ENCODE results near the gene NYAP1. TPM values are rescaled to one million over a fixed set of nuclear protein-coding genes. Genes with fewer than 3 reads are reported as not detected.
A peak's percentile ranks its signal among the peaks of the same experiment; 100 is the strongest.

The NYAP1 gene
- polyA plus RNA-seq, 1 donor (not counting 4 experiments of a cell fraction or from before 2014, with no cell fraction given) = 0.16 TPM

DNA sequence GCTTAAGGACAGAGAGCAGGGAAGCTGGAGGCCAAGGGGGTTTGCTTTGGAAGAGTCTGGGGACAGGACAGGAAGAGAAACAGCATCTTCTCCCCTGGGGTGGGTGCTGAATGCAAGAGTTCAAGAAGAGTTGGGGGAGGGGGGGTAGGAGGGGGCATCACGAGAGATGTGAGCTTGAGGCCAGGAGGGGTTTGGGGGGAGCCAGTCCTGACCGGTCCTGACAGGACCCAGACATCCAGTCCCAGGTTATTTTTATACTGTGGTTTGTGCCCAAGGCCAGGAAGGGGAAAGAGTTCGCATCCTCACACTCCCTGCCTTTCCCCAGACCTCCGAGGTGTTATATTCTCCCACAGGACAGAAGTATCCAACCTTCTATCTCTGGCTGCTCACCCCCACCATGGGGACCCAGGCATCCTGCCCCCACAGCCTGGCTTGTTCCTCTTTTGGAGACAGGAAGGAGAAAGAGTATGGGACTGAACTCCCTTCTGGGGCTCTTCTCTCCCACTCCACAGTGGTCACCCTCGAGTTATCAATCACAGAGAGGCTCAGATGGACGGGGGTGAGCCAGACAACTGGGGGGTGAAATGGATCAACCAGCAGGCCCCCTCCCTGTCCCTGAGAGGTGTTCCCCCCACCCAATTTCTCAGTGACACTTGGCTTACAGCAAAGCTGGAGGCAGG, 7.5 kb upstream of the NYAP1 start:
- TF ChIP-seq, protein P1, sequence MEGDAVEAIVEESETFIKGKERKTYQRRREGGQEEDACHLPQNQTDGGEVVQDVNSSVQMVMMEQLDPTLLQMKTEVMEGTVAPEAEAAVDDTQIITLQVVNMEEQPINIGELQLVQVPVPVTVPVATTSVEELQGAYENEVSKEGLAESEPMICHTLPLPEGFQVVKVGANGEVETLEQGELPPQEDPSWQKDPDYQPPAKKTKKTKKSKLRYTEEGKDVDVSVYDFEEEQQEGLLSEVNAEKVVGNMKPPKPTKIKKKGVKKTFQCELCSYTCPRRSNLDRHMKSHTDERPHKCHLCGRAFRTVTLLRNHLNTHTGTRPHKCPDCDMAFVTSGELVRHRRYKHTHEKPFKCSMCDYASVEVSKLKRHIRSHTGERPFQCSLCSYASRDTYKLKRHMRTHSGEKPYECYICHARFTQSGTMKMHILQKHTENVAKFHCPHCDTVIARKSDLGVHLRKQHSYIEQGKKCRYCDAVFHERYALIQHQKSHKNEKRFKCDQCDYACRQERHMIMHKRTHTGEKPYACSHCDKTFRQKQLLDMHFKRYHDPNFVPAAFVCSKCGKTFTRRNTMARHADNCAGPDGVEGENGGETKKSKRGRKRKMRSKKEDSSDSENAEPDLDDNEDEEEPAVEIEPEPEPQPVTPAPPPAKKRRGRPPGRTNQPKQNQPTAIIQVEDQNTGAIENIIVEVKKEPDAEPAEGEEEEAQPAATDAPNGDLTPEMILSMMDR (optimal IDR thresholded peaks at IDR 0.05 in 1 of 3, IDR thresholded peaks at IDR 0.05 in 1 of 3, conservative IDR thresholded peaks at IDR 0.05 in 1 of 3; ENCODE audit: extremely low read depth in 1 of 3, insufficient read depth in 2 of 3, low read length in 3 of 3) = no peak
- TF ChIP-seq EZH2 (IDR thresholded peaks at IDR 0.05; ENCODE audit: low read length) = no peak
- Histone ChIP-seq H3K79me2 (ENCODE audit: control insufficient read depth, insufficient read depth, low read length) (peaks cover 33% of the 10 kb centered on the region), H3K4me3 (ENCODE audit: control insufficient read depth in 2 of 3, extremely low read depth in 1 of 3, insufficient read depth in 2 of 3, low read depth in 1 of 3, low read length in 3 of 3) (peak overlapping the region in 2 of 3 experiments; percentile 84 to 93), H3K27ac (ENCODE audit: control insufficient read depth, insufficient read depth, low read length) (no peak overlapping the region), H3K9me1 (ENCODE audit: control insufficient read depth, extremely low read depth, insufficient read depth, low read length) (no peaks in the 10 kb centered on the region), H4K20me1 (ENCODE audit: control insufficient read depth, extremely low read depth, insufficient read depth, low read length) (no peaks in the 10 kb centered on the region), H3K27me3 (ENCODE audit: control insufficient read depth, extremely low read depth, insufficient read depth, low read length) (no peaks in the 10 kb centered on the region), H3K9me3 (ENCODE audit: control insufficient read depth, low read depth, low read length) (no peaks in the 10 kb centered on the region), H3K36me3 (ENCODE audit: control insufficient read depth in 2 of 2, extremely low read depth in 1 of 2, insufficient read depth in 2 of 2, low read length in 2 of 2) (peaks cover 0 to 6% of the 10 kb centered on the region in 2 experiments), H3K4me1 (ENCODE audit: control insufficient read depth, extremely low read depth, insufficient read depth, low read length) (peaks cover 33% of the 10 kb centered on the region), H2AFZ (ENCODE audit: control insufficient read depth, low read length) (no peak overlapping the region), H3K9ac (ENCODE audit: control insufficient read depth, extremely low read depth, insufficient read depth, low read length) (peak overlapping the region; percentile 28), H3K4me2 (ENCODE audit: control insufficient read depth, extremely low read depth, insufficient read depth, low read depth, low read length) (peak overlapping the region; percentile 81)
- dilution Hi-C loops (cut with MboI; ENCODE audit: extremely low pct_ligation_motif_present, low sequenced_read_pairs) = no loop called here
- FAIRE-seq (no peak), DNase-seq (ENCODE audit: low read depth, low spot score) (no peak)

DNA sequence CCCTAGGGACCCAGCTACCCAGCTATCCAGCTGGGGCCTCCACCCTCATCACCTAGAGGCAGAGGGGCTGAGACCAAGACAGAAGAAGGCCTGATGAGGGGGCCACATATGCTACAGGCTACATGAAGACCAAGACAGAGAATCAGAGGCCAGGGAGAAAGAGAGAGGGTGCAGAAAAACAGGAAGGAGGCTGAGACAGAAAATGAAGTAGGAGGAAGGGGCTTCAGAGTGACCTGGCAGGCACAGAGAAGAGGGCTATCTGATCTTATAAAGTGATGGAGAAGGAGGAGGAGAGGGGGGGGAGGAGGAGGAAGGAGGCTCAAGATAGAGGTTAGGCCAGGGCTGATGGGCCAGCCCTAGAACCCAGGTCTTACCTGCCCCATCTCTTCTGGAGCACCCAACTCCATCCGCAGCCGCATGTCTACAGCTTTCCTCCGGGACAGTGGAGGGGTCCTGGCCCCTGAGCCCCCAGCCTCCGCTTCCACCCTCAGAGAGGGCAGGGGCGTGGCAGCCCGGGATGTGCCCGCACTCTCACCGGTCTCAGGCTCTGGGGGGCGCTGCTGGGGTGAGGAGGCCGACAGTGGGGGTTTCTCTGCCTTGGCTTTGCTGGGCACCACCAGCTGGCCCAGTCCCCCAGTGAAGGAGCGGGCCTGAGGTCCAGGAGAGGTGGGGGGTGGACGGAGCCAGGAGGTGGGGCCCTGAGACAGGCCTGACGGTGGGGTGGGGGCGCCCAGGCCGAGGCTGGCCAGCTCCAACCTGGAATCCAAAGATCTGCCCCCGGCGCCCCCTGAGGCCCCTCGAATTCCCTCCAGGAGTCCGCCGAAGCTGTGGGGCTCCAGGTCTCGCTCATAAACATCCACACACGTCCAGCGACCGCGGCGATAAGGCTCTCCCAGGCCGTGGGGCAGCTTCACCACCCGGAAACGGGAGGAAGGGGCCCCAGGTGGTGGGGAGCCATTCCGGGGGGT, 6.5 kb upstream of the NYAP1 start:
- no peaks in the 10 kb centered on the region for H3K9me3 ChIP-seq (ENCODE audit: control insufficient read depth, low read depth, low read length)
- no peaks in the 10 kb centered on the region for H3K9me1 ChIP-seq (ENCODE audit: control insufficient read depth, extremely low read depth, insufficient read depth, low read length)
- FAIRE-seq = no peak
- DNase-seq (ENCODE audit: low read depth, low spot score) = no peak
- H3K27me3 ChIP-seq (ENCODE audit: control insufficient read depth, extremely low read depth, insufficient read depth, low read length) = no peaks in the 10 kb centered on the region
- H4K20me1 ChIP-seq (ENCODE audit: control insufficient read depth, extremely low read depth, insufficient read depth, low read length) = no peaks in the 10 kb centered on the region
- TF ChIP-seq, protein P1 (optimal IDR thresholded peaks at IDR 0.05 in 1 of 3, IDR thresholded peaks at IDR 0.05 in 1 of 3, conservative IDR thresholded peaks at IDR 0.05 in 1 of 3; ENCODE audit: extremely low read depth in 1 of 3, insufficient read depth in 2 of 3, low read length in 3 of 3) = peak; percentile 42 to 62 (median 61)
- TF ChIP-seq EZH2 (IDR thresholded peaks at IDR 0.05; ENCODE audit: low read length) = no peak
- H3K79me2 ChIP-seq (ENCODE audit: control insufficient read depth, insufficient read depth, low read length) = peaks cover 33% of the 10 kb centered on the region
- no peak overlapping the region for H2AFZ ChIP-seq (ENCODE audit: control insufficient read depth, low read length)
- peak overlapping the region; percentile 81 for H3K4me2 ChIP-seq (ENCODE audit: control insufficient read depth, extremely low read depth, insufficient read depth, low read depth, low read length)
- H3K36me3 ChIP-seq (ENCODE audit: control insufficient read depth in 2 of 2, extremely low read depth in 1 of 2, insufficient read depth in 2 of 2, low read length in 2 of 2) = peaks cover 0 to 6% of the 10 kb centered on the region in 2 experiments
- dilution Hi-C loops (cut with MboI; ENCODE audit: extremely low pct_ligation_motif_present, low sequenced_read_pairs) = no loop called here
- no peak overlapping the region for H3K27ac ChIP-seq (ENCODE audit: control insufficient read depth, insufficient read depth, low read length)
- H3K4me3 ChIP-seq (ENCODE audit: control insufficient read depth in 2 of 3, extremely low read depth in 1 of 3, insufficient read depth in 2 of 3, low read depth in 1 of 3, low read length in 3 of 3) = peak overlapping the region; percentile 84 to 93 (median 89)
- H3K9ac ChIP-seq (ENCODE audit: control insufficient read depth, extremely low read depth, insufficient read depth, low read length) = peak overlapping the region; percentile 89
- H3K4me1 ChIP-seq (ENCODE audit: control insufficient read depth, extremely low read depth, insufficient read depth, low read length) = peaks cover 33% of the 10 kb centered on the region
